CD4-positive, alpha-beta T cell treated with Interferon gamma for 1 hour (primary cell): ENCODE results near the gene CENPN.

Experiments used
- DNase-seq: peaks from one replicate; pipeline ENCODE4 v3.0.0-alpha.2; 2020

Gene CENPN

GRCh38 chr16:81035975-81036750 lies 29.1 kb downstream of the CENPN start:
- no peak for DNase-seq

- DNase-seq: no peak
Observed at GRCh38 chr16:81036751-81037350, 29.8 kb downstream of the CENPN start.

- no peak for DNase-seq
Observed at GRCh38 chr16:81040131-81040530, 33.1 kb downstream of the CENPN start.

- DNase-seq: no peak
Observed at GRCh38 chr16:81040842-81041241, 33.8 kb downstream of the CENPN start.

GRCh38 chr16:81041696-81042095 lies 34.7 kb downstream of the CENPN start:
- DNase-seq: no peak

- no peak for DNase-seq
Observed at GRCh38 chr16:81042821-81043220, 35.8 kb downstream of the CENPN start.

GRCh38 chr16:81053761-81054160 lies 46.7 kb downstream of the CENPN start:
- DNase-seq: no peak

- no peak for DNase-seq
Observed at GRCh38 chr16:81060576-81061306, 53.7 kb downstream of the CENPN start.

GRCh38 chr16:81061307-81061640 lies 54.3 kb downstream of the CENPN start:
- DNase-seq: no peak

GRCh38 chr16:81061871-81062608 lies 55.0 kb downstream of the CENPN start:
- no peak for DNase-seq

- no peak for DNase-seq
Observed at GRCh38 chr16:81066681-81067080, 59.7 kb downstream of the CENPN start.

GRCh38 chr16:81067166-81067565 lies 60.2 kb downstream of the CENPN start:
- no peak for DNase-seq

GRCh38 chr16:81069063-81069462 lies 62.0 kb downstream of the CENPN start:
- DNase-seq: no peak

- no peak for DNase-seq
Observed at GRCh38 chr16:81070979-81071378, 64.0 kb downstream of the CENPN start.

GRCh38 chr16:81071805-81072204 lies 64.8 kb downstream of the CENPN start:
- no peak for DNase-seq

GRCh38 chr16:81073560-81074330 lies 66.7 kb downstream of the CENPN start:
- DNase-seq: no peak

- DNase-seq: peak; percentile 89
Observed at GRCh38 chr16:81076566-81077075, 69.6 kb downstream of the CENPN start.

GRCh38 chr16:81077076-81077940 lies 70.3 kb downstream of the CENPN start, which contains the start of gene C16orf46:
Gene C16orf46, minus strand, starts transcription at chr16:81077238. Its CDS starts 13,283 bp downstream, at chr16:81063955.
- DNase-seq: peak; percentile 95

GRCh38 chr16:81080233-81080632 lies 73.2 kb downstream of the CENPN start:
- no peak for DNase-seq

GRCh38 chr16:81081014-81081413 lies 74.0 kb downstream of the CENPN start:
- no peak for DNase-seq
